ENCODE results near the gene CCDC102A.
"Not testable (repeated sequence)": the region's sequence is repeated elsewhere in the genome, so short reads cannot be mapped to it uniquely, and the experiment has no call there.

CCDC102A gene

GRCh38 chr16:57536306-57537193 lies at the start of gene CCDC102A:
Gene CCDC102A, minus strand, starts transcription at chr16:57536571. Its CDS starts 7,394 bp downstream, at chr16:57529177.
- DNase-seq (ENCODE audit: low read depth) = peak; percentile 10

GRCh38 chr16:57585051-57585687 lies 48.8 kb upstream of the CCDC102A start:
- no peak for DNase-seq (ENCODE audit: low read depth)

- DNase-seq (ENCODE audit: low read depth) = no peak
Measured at GRCh38 chr16:57579361-57579665, 42.9 kb upstream of the CCDC102A start.

- no peak for DNase-seq (ENCODE audit: low read depth)
Measured at GRCh38 chr16:57578521-57579360, 42.4 kb upstream of the CCDC102A start.

GRCh38 chr16:57577691-57578224 lies 41.4 kb upstream of the CCDC102A start:
- DNase-seq (ENCODE audit: low read depth) = no peak

- no peak for DNase-seq (ENCODE audit: low read depth)
Measured at GRCh38 chr16:57577214-57577613, 40.8 kb upstream of the CCDC102A start.

- DNase-seq (ENCODE audit: low read depth) = peak; percentile 18
Measured at GRCh38 chr16:57576429-57576870, 40.1 kb upstream of the CCDC102A start.

- DNase-seq (ENCODE audit: low read depth) = no peak
Measured at GRCh38 chr16:57575468-57576277, 39.3 kb upstream of the CCDC102A start.

GRCh38 chr16:57574646-57575467 lies 38.5 kb upstream of the CCDC102A start:
- no peak for DNase-seq (ENCODE audit: low read depth)

- DNase-seq (ENCODE audit: low read depth) = no peak
Measured at GRCh38 chr16:57574086-57574485, 37.7 kb upstream of the CCDC102A start.

- DNase-seq (ENCODE audit: low read depth) = no peak
Measured at GRCh38 chr16:57572978-57573728, 36.8 kb upstream of the CCDC102A start.

GRCh38 chr16:57571098-57571497 lies 34.7 kb upstream of the CCDC102A start:
- no peak for DNase-seq (ENCODE audit: low read depth)

GRCh38 chr16:57570301-57571070 lies 34.1 kb upstream of the CCDC102A start:
- no peak for DNase-seq (ENCODE audit: low read depth)

GRCh38 chr16:57569306-57569946 lies 33.1 kb upstream of the CCDC102A start:
- no peak for DNase-seq (ENCODE audit: low read depth)

GRCh38 chr16:57568772-57569171 lies 32.4 kb upstream of the CCDC102A start:
- not testable (repeated sequence) for DNase-seq (ENCODE audit: low read depth)

GRCh38 chr16:57568173-57568678 lies 31.9 kb upstream of the CCDC102A start:
- no peak for DNase-seq (ENCODE audit: low read depth)

GRCh38 chr16:57567691-57568090 lies 31.3 kb upstream of the CCDC102A start:
- no peak for DNase-seq (ENCODE audit: low read depth)

- no peak for DNase-seq (ENCODE audit: low read depth)
Measured at GRCh38 chr16:57566436-57566835, 30.1 kb upstream of the CCDC102A start.

Measured in HS-5 (cell line).